GM12891 (cell line): ENCODE measurements around the gene CMTM6.
"Not testable (repeated sequence)": the region's sequence is repeated elsewhere in the genome, so short reads cannot be mapped to it uniquely, and the experiment has no call there.

ENCODE experiments used
- DNase-seq: peaks from one replicate; pipeline ENCODE4 v3.0.0; 2011; ENCODE audit warnings: low spot score; ENCODE audit not compliant: insufficient read length
- FAIRE-seq: peaks from 2 replicates; lab custom pipeline; 2011; peaks lifted over from hg19 to GRCh38; lab: Jason Lieb, UNC
- PAX5 ChIP-seq: IDR thresholded peaks from 2 replicates; pipeline ENCODE4 v1.6.1; 2011; ENCODE audit warnings: low read length, moderate library complexity, mild to moderate bottlenecking; ENCODE audit not compliant: insufficient read depth, severe bottlenecking
- POLR2A ChIP-seq: IDR thresholded peaks from 2 replicates; pipeline ENCODE4 v1.6.1; 2011; ENCODE audit warnings: low read depth, low read length, control low read depth
- POLR2AphosphoS5 ChIP-seq: IDR thresholded peaks from 2 replicates; pipeline ENCODE4 v1.6.1; 2011; ENCODE audit warnings: low read depth, low read length, control low read depth
- POU2F2 ChIP-seq: IDR thresholded peaks from 2 replicates; pipeline ENCODE4 v1.6.1; 2011; ENCODE audit warnings: low read depth, mild to moderate bottlenecking, control low read depth, low read length, moderate library complexity
- SPI1 ChIP-seq: IDR thresholded peaks from 2 replicates; pipeline ENCODE4 v1.6.1; 2011; ENCODE audit warnings: low read depth, low read length, control low read depth
- TAF1 ChIP-seq: IDR thresholded peaks from 2 replicates; pipeline ENCODE4 v1.6.1; 2011; ENCODE audit warnings: low read depth, low read length, control low read depth

Gene CMTM6

DNA sequence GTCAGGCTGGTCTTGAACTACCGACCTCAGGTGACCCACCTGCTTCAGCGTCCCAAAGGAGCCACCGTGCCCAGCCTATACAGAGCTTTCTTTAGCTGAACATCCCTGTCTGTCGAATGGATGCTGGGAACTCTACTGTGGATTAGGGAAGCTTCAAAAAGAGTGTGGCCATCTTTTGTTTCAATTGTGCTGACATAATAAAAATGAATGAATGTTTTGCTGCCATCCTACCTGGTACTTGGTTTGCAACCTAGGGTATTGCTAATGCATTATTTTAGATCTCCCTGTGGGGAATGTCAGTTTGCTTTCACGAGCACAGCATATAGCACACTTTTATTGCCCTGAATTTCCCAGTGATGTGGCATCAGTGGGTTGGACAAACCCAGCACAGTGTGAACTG is 32.3 kb downstream of the CMTM6 start:
- FAIRE-seq (no peak), DNase-seq (no peak)
- TF ChIP-seq POLR2AphosphoS5 (no peak), PAX5 (no peak), TAF1 (no peak), POU2F2 (no peak)

DNA sequence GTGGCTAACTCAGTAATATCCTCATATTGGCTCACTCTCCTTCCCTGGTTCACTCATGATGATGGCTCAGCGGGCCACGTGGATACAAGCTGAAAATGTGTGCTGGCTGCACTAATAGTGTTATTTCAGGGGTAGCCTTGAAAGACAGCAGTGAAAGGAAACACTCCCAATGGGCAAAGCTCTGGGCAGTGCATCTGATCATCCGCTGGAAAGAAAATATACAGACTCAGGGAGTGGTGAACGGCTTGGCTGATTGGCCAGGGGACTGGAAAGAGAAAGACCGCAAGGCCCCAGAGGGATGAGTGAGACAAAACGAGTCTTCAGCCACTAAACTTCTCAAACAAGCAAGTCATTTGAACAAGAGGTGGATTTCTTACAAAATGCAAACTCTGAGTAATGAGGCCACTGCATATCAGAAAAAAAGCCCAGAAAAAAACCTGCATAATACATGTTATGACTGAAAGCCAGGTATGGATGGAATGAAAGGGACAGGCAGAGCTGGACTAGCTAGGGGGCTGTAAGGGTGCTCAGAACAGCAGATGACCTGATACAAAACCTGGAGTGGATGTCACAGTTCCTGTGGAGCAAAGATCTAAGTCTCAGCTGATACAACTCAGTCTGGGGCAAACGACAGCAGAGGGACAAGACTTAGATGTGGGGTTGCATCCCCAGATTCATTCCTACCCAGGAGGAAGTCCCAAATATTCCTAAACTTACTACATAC is 33.3 kb downstream of the CMTM6 start:
- TF ChIP-seq PAX5 (no peak), SPI1 (no peak), TAF1 (no peak), POLR2AphosphoS5 (no peak), POLR2A (no peak), POU2F2 (no peak)
- no peak for DNase-seq
- no peak for FAIRE-seq

DNA sequence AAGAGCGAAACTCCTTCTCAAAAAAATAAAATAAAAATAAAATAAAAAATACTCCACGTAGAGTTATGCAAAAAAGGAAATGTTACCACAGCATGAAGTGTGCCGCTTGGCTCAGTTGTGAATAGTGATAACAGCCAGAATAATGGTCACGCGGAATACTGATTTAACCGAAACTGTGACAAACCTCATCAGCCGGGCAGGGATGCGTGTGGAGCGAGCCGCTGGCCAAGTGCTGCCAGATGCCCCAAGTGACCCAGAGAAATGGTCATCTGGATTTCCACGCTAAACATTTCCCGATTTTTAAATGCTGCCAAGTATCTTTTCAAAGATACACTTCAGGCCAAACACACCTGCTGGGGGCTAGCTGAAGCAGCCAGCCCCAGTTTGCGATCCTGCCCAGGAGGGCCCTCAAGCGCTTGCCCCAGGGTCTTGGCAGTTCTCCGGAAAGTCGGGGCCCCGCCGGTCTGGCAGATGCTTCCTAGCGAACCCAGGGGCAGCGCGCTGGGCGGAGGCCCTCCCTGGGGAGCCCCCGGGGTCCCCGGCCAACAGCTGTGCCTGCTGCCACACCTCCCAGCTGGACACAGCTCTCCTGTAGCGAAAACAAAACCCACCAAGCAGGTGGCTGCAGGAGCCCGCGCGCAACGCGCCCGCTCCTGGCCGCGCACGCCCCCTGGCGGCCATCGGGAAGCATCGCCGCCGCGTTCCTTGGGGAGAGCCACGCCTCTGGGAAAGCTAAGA is 35.1 kb downstream of the CMTM6 start:
- TF ChIP-seq POLR2AphosphoS5 (no peak), PAX5 (peak; percentile 50), SPI1 (no peak), POLR2A (no peak), TAF1 (no peak)
- FAIRE-seq (peak; percentile 83), DNase-seq (peak; percentile 75)

DNA sequence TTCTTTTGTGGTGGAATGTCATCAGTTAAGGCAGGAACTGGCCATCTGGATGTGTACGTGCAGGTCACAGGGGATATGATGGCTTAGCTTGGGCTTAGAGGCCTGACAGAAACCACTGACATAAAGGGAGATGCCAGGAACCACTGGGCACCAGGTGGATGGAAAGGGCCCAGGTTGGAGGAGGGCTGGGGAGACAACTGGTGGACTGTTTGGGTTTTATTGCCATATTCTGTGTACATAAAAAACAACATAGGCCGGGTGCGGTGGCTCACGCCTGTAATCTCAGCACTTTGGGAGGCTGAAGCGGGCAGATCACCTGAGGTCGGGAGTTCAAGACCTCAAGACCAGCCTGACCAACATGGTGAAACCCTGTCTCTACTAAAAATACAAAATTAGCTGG is 35.8 kb downstream of the CMTM6 start:
- DNase-seq, FAIRE-seq: not testable (repeated sequence)

DNA sequence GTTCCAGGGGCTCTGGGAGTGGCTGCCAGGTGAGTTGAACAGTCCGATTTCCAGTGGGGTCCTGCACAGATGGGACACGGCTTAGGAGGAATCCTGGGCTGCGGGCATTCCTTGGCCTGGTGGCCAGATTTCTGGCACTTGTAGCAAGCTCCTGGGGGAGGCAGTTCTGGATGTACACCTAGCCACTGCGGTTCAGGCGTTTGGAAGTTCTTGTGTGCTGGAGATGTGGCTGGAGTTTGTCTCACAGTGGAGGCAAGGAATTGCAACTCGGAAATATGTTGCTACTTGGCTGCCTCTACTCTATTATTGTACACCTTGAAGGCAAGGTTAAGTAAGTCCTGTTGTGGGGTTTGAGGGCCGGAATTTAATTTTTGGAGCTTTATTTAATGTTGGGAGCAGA is 37.9 kb downstream of the CMTM6 start:
- not testable (repeated sequence) for DNase-seq

DNA sequence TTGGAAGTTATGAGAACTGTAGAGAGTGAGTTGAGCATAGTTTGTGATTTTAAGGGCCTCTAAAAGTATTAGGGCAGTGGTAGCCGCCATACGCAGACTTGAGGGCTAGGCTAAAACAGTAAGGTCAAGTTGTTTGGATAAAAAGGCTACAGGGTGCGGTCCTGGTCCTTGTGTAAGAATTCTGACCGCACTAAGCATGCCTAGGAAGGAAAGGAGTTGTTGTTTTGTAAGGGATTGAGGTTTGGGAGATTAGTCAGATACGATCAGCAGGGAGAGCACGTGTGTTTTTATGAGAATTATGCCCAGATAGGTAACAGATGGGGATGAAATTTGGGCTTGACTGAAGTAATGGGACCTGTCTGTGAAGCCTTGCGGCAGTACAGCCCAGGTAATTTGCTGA is 39.2 kb downstream of the CMTM6 start:
- DNase-seq, FAIRE-seq: not testable (repeated sequence)

More for the DNA sequence above, 37.9 kb downstream of the CMTM6 start:
- not testable (repeated sequence) for FAIRE-seq

DNA sequence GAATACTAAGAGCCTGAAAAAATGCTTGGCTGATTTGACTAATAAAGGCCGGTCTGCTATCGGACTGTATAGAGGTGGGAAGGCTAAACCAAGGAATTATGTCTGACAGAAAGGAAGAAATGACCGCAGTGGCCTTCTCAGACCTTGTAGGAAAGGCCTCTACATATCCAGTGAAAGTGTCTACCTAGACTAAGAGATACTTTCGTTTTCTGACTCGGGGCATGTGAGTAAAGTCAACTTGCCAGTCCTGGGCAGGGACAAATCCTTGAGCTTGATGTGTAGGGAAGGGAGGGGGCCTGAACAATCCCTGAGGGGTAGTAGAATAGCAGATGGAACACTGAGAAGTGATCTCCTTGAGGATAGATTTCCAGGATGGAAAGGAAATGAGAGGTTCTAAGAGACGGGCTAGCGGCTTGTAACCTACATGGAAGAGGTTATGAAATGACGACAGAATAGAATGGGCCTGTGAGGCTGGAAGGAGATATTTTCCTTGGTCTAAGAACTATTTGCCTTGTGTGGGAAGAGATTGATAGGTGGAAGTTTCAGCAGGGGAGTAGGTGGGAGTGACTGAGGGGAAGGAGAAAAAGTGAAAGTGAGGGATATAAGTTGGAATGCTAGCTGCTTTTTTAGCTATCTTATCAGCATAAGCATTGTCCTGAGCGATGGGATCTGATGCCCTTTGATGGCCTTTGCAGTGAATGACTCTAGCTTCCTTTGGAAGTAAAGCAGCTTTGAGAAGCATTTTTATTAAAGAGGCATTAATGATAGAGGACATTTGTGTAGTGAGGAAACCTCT is 40.3 kb downstream of the CMTM6 start:
- not testable (repeated sequence) for DNase-seq, FAIRE-seq

DNA sequence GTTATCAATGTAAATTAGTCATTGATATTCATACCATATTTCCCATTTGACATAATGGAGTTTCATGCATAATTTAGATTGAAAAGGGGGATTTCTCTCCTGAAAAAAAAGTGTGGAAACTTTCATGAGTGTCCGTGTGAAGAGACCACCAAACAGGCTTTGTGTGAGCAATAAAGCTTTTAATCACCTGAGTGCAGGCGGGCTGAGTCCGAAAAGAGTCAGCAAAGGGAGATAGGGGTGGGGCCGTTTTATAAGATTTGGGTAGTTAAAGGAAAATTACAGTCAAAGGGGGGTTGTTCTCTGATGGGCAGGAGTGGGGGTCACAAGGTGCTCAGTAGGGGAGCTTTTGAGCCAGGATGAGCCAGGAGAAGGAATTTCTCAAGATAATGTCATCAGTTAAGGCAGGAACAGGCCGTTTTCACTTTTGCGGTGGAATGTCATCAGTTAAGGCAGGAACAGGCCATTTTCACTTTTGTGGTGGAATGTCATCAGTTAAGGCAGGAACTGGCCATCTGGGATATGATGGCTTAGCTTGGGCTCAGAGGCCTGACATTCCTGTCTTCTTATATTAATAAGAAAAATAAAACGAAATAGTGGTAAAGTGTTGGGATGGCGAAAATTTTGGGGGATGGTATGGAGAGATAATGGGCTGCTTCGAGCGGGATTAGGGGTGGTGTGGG is 41.7 kb downstream of the CMTM6 start:
- not testable (repeated sequence) for FAIRE-seq, DNase-seq

DNA sequence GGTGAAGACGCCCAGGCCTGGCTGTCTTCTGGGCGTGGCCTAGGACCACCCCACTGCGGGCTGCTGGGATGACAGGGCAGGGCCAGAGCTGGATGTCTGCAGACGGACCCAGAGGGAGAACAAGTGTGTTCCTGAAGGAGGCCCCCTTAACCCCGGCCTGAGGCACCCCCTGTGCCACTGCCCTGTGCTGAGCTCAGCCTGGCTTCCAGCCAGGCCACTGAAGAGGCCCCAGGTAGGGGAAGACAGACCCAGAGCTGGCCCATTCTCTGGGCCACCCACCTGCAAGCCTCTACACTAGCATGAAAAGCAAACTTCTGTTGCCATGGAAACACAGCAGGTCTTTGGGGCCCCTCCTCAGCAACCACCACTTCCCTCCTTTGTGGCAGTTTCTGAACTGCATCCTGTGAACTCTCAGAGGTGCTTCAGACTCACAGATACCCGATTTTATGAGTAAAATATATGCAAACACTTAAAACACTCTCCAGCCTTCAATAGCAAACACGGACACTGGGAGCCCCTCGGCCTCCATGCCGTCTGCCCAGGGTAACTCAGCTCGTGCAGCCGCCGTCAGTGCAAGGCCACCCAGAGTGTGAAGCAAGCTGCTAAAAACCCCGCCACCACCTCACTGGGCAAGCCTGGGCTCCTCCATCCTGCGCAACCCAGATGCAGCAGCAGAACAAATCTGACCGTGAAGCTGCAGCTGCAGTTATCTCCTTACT is 42.5 kb downstream of the CMTM6 start:
- TF ChIP-seq PAX5: no peak
- peak; percentile 88 for TF ChIP-seq SPI1
- FAIRE-seq (peak; percentile 67), DNase-seq (peak; percentile 65)

DNA sequence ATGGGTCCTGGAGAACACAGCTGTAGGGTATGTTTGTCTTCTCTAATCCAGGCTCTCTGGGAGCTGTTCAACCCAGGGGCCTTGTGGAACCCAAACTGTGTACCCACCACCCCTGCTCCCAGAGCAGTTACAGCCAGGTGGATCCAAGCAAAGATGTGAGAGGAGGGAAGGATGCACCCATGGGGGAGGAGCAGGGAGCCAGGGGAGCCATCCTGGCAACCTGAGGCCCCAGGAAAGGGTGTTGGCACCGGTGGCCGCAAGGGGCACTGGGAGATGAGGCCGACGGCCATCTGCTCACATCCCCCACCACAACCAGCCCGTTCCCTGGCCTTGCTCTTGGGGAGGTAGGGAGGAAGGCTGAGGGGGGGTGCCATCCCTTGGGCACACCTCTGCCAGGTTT is 43.2 kb downstream of the CMTM6 start:
- TF ChIP-seq POLR2A (no peak), TAF1 (no peak), SPI1 (no peak), PAX5 (no peak), POLR2AphosphoS5 (no peak), POU2F2 (no peak)
- FAIRE-seq (no peak), DNase-seq (no peak)
